SK-N-MC (cell line): ENCODE measurements around the gene AGPAT3.

Experiments used
- DNase-seq: peaks from one replicate; pipeline ENCODE4 v3.0.0-alpha.2; 2011; ENCODE audit warnings: low read depth, low spot score
- H3K27ac ChIP-seq: fragments of 200-600 bp; sonication (generic); 2 replicates; pipeline ENCODE4 v1.5.1; 2016; ENCODE audit warnings: mixed run types
- H3K36me3 ChIP-seq: fragments of 200-600 bp; sonication (generic); 2 replicates; pipeline ENCODE4 v1.6.1; 2017; ENCODE audit warnings: antibody characterized with exemption, low read length, mixed read lengths; ENCODE audit not compliant: insufficient read depth
- H3K4me3 ChIP-seq: fragments of 200-600 bp; sonication (generic); 2 replicates; pipeline ENCODE4 v1.5.1; 2016
- H3K9ac ChIP-seq: fragments of 200-600 bp; sonication (generic); 2 replicates; pipeline ENCODE4 v1.8.0; 2017; ENCODE audit warnings: mixed run types, mixed read lengths; ENCODE audit not compliant: insufficient read length
- H3K9me3 ChIP-seq: fragments of 200-600 bp; sonication (generic); 2 replicates; pipeline ENCODE4 v1.6.1; 2017; ENCODE audit warnings: low read depth, mild to moderate bottlenecking, antibody characterized with exemption, low read length, moderate library complexity, mixed read lengths
- EZH2 ChIP-seq: fragments of 200-600 bp; sonication (generic); IDR thresholded peaks from one replicate; pipeline ENCODE4 v1.6.1; 2017; ENCODE audit warnings: antibody characterized with exemption
- FOXP2 ChIP-seq: optimal IDR thresholded peaks from 2 replicates; pipeline ENCODE3; 2011; ENCODE audit warnings: mild to moderate bottlenecking, moderate library complexity; ENCODE audit not compliant: insufficient read depth; ENCODE audit errors: extremely low read length, control extremely low read depth
- POLR2AphosphoS5 ChIP-seq: IDR thresholded peaks from 2 replicates; pipeline ENCODE4 v1.6.1; 2012; ENCODE audit warnings: mild to moderate bottlenecking, low read depth, low read length, borderline replicate concordance

Gene AGPAT3

GRCh38 chr21:44013380-44014088 is 148.5 kb downstream of the AGPAT3 start:
- H3K9ac ChIP-seq: peak overlapping the region; percentile 75
- no peaks in the 10 kb centered on the region for H3K9me3 ChIP-seq
- peak overlapping the region; percentile 92 for H3K4me3 ChIP-seq
- H3K27ac ChIP-seq: peak overlapping the region; percentile 82
- DNase-seq: no peak
- TF ChIP-seq POLR2AphosphoS5 (no peak), EZH2 (no peak), FOXP2 (no peak)
- H3K36me3 ChIP-seq: no peaks in the 10 kb centered on the region

- H3K36me3 ChIP-seq: no peaks in the 10 kb centered on the region
- H3K9me3 ChIP-seq: no peaks in the 10 kb centered on the region
- no peak overlapping the region for H3K27ac ChIP-seq
- DNase-seq: no peak
- no peak overlapping the region for H3K4me3 ChIP-seq
- TF ChIP-seq FOXP2 (no peak), POLR2AphosphoS5 (no peak), EZH2 (no peak)
- H3K9ac ChIP-seq: no peak overlapping the region
Measured at GRCh38 chr21:44017601-44018000, 152.6 kb downstream of the AGPAT3 start.

- DNase-seq: no peak
- Histone ChIP-seq H3K4me3 (no peak overlapping the region), H3K27ac (no peak overlapping the region), H3K9ac (no peak overlapping the region), H3K36me3 (no peaks in the 10 kb centered on the region), H3K9me3 (no peaks in the 10 kb centered on the region)
- no peak for TF ChIP-seq POLR2AphosphoS5
- TF ChIP-seq EZH2: no peak
- no peak for TF ChIP-seq FOXP2
Measured at GRCh38 chr21:44018127-44018526, 153.1 kb downstream of the AGPAT3 start.

GRCh38 chr21:44018813-44019567 is 154.0 kb downstream of the AGPAT3 start:
- Histone ChIP-seq H3K9me3 (no peaks in the 10 kb centered on the region), H3K27ac (no peak overlapping the region), H3K36me3 (no peaks in the 10 kb centered on the region), H3K4me3 (no peak overlapping the region), H3K9ac (no peak overlapping the region)
- no peak for DNase-seq
- TF ChIP-seq EZH2: no peak
- no peak for TF ChIP-seq POLR2AphosphoS5
- TF ChIP-seq FOXP2: no peak

GRCh38 chr21:44019568-44019958 is 154.5 kb downstream of the AGPAT3 start:
- H3K27ac ChIP-seq: no peak overlapping the region
- H3K4me3 ChIP-seq: no peak overlapping the region
- no peaks in the 10 kb centered on the region for H3K9me3 ChIP-seq
- no peak for DNase-seq
- no peaks in the 10 kb centered on the region for H3K36me3 ChIP-seq
- H3K9ac ChIP-seq: no peak overlapping the region
- TF ChIP-seq POLR2AphosphoS5: no peak
- TF ChIP-seq FOXP2: no peak
- no peak for TF ChIP-seq EZH2

- H3K4me3 ChIP-seq: no peak overlapping the region
- no peak for DNase-seq
- H3K9me3 ChIP-seq: no peaks in the 10 kb centered on the region
- H3K27ac ChIP-seq: 0 out of 2 replicates have a peak overlapping the region, but pooled peaks have one; percentile 17
- no peak for TF ChIP-seq EZH2
- no peak for TF ChIP-seq FOXP2
- TF ChIP-seq POLR2AphosphoS5: no peak
- H3K9ac ChIP-seq: no peak overlapping the region
- no peaks in the 10 kb centered on the region for H3K36me3 ChIP-seq
Measured at GRCh38 chr21:44020551-44020950, 155.5 kb downstream of the AGPAT3 start.

GRCh38 chr21:44021064-44021463 is 156.0 kb downstream of the AGPAT3 start:
- Histone ChIP-seq H3K36me3 (no peaks in the 10 kb centered on the region), H3K27ac (peak overlapping the region; percentile 17; the same call in 1 of the 2 replicates), H3K9me3 (no peaks in the 10 kb centered on the region), H3K4me3 (no peak overlapping the region), H3K9ac (no peak overlapping the region)
- no peak for TF ChIP-seq POLR2AphosphoS5
- no peak for TF ChIP-seq EZH2
- TF ChIP-seq FOXP2: no peak
- no peak for DNase-seq

- TF ChIP-seq EZH2: no peak
- TF ChIP-seq POLR2AphosphoS5: no peak
- TF ChIP-seq FOXP2: no peak
- Histone ChIP-seq H3K27ac (peak overlapping the region; percentile 88; the same call in 1 of the 2 replicates), H3K4me3 (no peak overlapping the region), H3K9ac (no peak overlapping the region), H3K9me3 (no peaks in the 10 kb centered on the region), H3K36me3 (peaks cover 4% of the 10 kb centered on the region; the same call in 1 of the 2 replicates)
- no peak for DNase-seq
Measured at GRCh38 chr21:44024257-44024656, 159.2 kb downstream of the AGPAT3 start.
